Tibial artery (tissue), 4 donors: ENCODE data around the gene MAPRE2.

Source experiments
- DNase-seq, 2 donors: peaks; one replicate each; pipeline ENCODE4 v3.0.0-alpha.2; 2019
- H3K27ac ChIP-seq, 2 donors: fragments of 200-600 bp; sonication (generic) in 1 of 2; 1 replicate in 1 of 2; 2 replicates in 1 of 2; pipeline ENCODE4 v1.5.1; 2018 to 2019; ENCODE audit warnings: mild to moderate bottlenecking in 1 of 2
- H3K27me3 ChIP-seq, 2 donors: fragments of 200-600 bp; sonication (generic) in 1 of 2; one replicate each; pipeline versions ENCODE4 v1.5.1 to v1.6.0; 2016 to 2019
- H3K36me3 ChIP-seq, 3 donors: fragments of 200-600 bp; sonication (generic) in 2 of 3; one replicate each; pipeline ENCODE4 v1.5.1; 2016 to 2019; ENCODE audit warnings: mild to moderate bottlenecking in 2 of 3
- H3K4me1 ChIP-seq, 4 donors: fragments of 200-600 bp; sonication (generic) in 2 of 4; 1 replicate in 3 of 4; 2 replicates in 1 of 4; pipeline ENCODE4 v1.5.1; 2016 to 2019
- H3K4me3 ChIP-seq, 2 donors: fragments of 200-600 bp; sonication (generic) in 1 of 2; 1 replicate in 1 of 2; 2 replicates in 1 of 2; pipeline ENCODE4 v1.5.1; 2018 to 2019; ENCODE audit warnings: mild to moderate bottlenecking in 2 of 2
- H3K9me3 ChIP-seq, 3 donors: fragments of 200-600 bp; sonication (generic) in 1 of 3; one replicate each; pipeline ENCODE4 v1.5.1; 2016 to 2019
- intact Hi-C: fragments of 100-400 bp; cut with DNase I; formaldehyde crosslinking; loops from one replicate; pipeline ENCODE4 v1.15.0; 2023; ENCODE audit warnings: low total_unique reads
- TF ChIP-seq, protein P1 (sequence below), 2 experiments: fragments of 200-600 bp in 1 of 2; fragments of 450-650 bp in 1 of 2; IDR thresholded peaks; one replicate each; pipeline ENCODE4 v1.5.1; 2017 to 2019; ENCODE audit warnings: antibody characterized with exemption in 2 of 2, mild to moderate bottlenecking in 1 of 2, moderate library complexity in 1 of 2

The MAPRE2 gene

GRCh38 chr18:35041815-35042387 is 688 bp downstream of the MAPRE2 start:
- H3K27me3 ChIP-seq, result no peaks in the 10 kb centered on the region
- no peak for DNase-seq
- H3K4me1 ChIP-seq, result peaks cover 0 to 43% (median 24%) of the 10 kb centered on the region in 4 donors
- peak overlapping the region; percentile 73 to 83 for H3K27ac ChIP-seq
- peak overlapping the region; percentile 75 to 84 for H3K4me3 ChIP-seq
- H3K36me3 ChIP-seq, result no peaks in the 10 kb centered on the region
- TF ChIP-seq, protein P1, sequence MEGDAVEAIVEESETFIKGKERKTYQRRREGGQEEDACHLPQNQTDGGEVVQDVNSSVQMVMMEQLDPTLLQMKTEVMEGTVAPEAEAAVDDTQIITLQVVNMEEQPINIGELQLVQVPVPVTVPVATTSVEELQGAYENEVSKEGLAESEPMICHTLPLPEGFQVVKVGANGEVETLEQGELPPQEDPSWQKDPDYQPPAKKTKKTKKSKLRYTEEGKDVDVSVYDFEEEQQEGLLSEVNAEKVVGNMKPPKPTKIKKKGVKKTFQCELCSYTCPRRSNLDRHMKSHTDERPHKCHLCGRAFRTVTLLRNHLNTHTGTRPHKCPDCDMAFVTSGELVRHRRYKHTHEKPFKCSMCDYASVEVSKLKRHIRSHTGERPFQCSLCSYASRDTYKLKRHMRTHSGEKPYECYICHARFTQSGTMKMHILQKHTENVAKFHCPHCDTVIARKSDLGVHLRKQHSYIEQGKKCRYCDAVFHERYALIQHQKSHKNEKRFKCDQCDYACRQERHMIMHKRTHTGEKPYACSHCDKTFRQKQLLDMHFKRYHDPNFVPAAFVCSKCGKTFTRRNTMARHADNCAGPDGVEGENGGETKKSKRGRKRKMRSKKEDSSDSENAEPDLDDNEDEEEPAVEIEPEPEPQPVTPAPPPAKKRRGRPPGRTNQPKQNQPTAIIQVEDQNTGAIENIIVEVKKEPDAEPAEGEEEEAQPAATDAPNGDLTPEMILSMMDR (IDR thresholded peaks at IDR 0.05), result no peak
- intact Hi-C loops, result loop anchor here (10.0 kb wide), 1 partner anchor 73 kb away; no protein-coding TSS in a partner anchor
- no peaks in the 10 kb centered on the region for H3K9me3 ChIP-seq

DNA sequence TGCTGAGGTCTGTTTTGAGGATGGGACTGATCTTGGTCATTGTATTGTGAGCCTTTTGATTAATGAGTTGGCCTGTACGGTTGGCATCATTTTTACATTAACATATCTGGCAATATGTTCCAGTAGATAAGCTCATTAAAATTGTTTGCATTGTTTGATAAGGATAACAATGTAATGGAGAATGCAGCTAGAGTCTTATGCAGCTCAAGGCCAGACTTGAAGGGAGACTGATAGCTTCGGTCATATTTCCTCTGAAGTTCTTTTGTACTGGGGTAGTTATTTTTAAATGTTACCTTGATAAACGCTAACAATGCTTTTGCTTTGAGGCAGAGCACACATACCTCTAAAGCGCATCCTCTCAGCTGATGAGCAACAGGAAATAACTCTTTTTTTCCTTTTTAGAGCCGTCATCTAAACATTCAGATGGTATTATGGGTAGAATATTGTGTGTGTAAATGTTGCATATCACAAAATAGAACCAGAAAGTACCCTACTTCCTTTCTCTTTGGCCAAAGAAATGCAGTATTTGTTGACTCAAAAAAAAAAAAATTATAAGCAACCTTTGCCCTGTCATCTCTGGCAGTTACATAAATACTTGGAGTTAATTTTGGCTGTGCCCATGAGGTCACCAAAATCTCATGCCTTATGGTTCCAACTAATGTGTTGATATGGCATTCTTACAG is 1.3 kb downstream of the MAPRE2 start:
- Histone ChIP-seq H3K27me3 (no peaks in the 10 kb centered on the region), H3K27ac (peak overlapping the region; percentile 73 to 83), H3K4me3 (peak overlapping the region; percentile 75 to 84), H3K36me3 (no peaks in the 10 kb centered on the region), H3K4me1 (peaks cover 0 to 43% (median 25%) of the 10 kb centered on the region in 4 donors), H3K9me3 (no peaks in the 10 kb centered on the region)
- no peak for DNase-seq
- intact Hi-C loops, result loop anchor here (10.0 kb wide), 1 partner anchor 72 kb away; no protein-coding TSS in a partner anchor
- TF ChIP-seq, protein P1 (IDR thresholded peaks at IDR 0.05), result no peak

DNA sequence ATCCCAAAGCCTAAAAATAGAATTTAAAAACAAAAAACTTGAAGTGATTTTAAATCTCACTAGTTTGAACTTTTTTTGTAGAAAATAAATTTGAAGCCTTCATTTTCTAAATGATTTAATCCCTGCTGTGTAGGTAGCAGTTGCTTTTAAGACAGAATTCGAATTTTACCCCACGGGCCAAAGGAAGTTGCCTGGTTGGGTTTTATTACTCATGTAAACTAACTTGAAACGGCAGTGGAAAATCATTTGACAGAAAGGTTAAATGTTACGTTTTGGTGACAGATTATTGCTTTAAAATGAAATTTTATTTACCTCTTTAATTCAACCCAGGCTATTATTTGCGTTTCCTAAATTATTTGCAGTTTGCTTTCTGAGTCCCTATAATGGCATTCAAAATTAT is 2.0 kb downstream of the MAPRE2 start:
- H3K4me1 ChIP-seq, result peaks cover 0 to 43% (median 25%) of the 10 kb centered on the region in 4 donors
- H3K4me3 ChIP-seq, result peak overlapping the region; percentile 75 to 84
- H3K9me3 ChIP-seq, result no peaks in the 10 kb centered on the region
- TF ChIP-seq, protein P1 (IDR thresholded peaks at IDR 0.05), result no peak
- no peaks in the 10 kb centered on the region for H3K27me3 ChIP-seq
- H3K36me3 ChIP-seq, result no peaks in the 10 kb centered on the region
- no peak for DNase-seq
- intact Hi-C loops, result loop anchor here (10.0 kb wide), 1 partner anchor 72 kb away; no protein-coding TSS in a partner anchor
- H3K27ac ChIP-seq, result peak overlapping the region; percentile 73 to 83

- no peaks in the 10 kb centered on the region for H3K27me3 ChIP-seq
- DNase-seq, result no peak
- TF ChIP-seq, protein P1 (IDR thresholded peaks at IDR 0.05), result no peak
- no peaks in the 10 kb centered on the region for H3K9me3 ChIP-seq
- H3K4me3 ChIP-seq, result no peak overlapping the region
- peak overlapping the region; percentile 73 to 83 for H3K27ac ChIP-seq
- intact Hi-C loops, result loop anchor here (10.0 kb wide), 1 partner anchor 70 kb away; no protein-coding TSS in a partner anchor
- H3K36me3 ChIP-seq, result no peaks in the 10 kb centered on the region
- peaks cover 0 to 58% (median 30%) of the 10 kb centered on the region in 4 donors for H3K4me1 ChIP-seq
Observed at GRCh38 chr18:35045121-35045520, 3.9 kb downstream of the MAPRE2 start.

DNA sequence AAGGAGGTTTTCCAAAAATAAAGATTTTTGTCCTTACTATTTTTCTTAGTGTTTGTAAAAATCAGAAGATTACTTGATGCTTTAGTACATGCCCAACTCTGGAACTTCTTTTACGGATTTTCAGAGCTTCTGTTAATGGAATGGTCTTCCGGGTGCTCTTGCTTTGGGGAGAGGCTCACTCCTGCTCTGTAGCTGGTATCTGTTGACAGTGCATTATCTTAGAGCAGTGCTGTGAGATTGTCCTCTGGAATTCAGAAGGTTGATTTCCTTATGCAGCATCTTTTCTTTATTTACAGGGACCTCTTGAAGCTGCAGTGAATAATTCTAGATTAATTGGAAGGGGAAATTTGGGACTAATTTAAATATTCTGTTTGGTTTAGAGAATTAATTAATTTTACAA is 4.6 kb downstream of the MAPRE2 start:
- peaks cover 0 to 60% (median 35%) of the 10 kb centered on the region in 4 donors for H3K4me1 ChIP-seq
- no peaks in the 10 kb centered on the region for H3K36me3 ChIP-seq
- H3K27ac ChIP-seq, result no peak overlapping the region
- intact Hi-C loops, result loop anchor here (10.0 kb wide), 1 partner anchor 69 kb away; no protein-coding TSS in a partner anchor
- no peaks in the 10 kb centered on the region for H3K27me3 ChIP-seq
- no peak for DNase-seq
- no peak overlapping the region for H3K4me3 ChIP-seq
- TF ChIP-seq, protein P1 (IDR thresholded peaks at IDR 0.05), result no peak
- H3K9me3 ChIP-seq, result no peaks in the 10 kb centered on the region
